ENCODE measurements around the gene DHRS13.

DHRS13 gene

DNA sequence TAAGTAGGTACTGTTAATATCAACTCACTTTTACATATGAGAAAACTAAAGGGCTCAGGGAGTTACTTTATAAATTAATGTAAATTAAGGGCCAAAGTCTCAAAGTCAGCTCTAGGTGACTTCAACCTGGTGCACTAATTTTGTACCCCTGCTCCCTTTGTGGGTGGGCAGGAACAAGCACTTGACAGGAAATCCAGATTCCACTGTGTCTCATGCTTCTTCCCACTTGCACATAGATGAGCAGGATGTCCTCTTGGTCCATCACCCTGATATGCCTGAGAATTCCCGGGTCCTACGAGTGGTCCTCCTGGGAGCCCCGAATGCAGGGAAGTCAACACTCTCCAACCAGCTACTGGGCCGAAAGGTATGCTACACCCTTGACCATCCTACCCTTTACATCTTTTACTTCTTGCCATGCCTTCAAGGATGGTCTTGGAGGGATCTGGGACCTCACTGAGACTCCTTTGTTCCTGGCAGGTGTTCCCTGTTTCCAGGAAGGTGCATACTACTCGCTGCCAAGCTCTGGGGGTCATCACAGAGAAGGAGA, 46.8 kb downstream of the DHRS13 start:
- DNase-seq, result no peak

DNA sequence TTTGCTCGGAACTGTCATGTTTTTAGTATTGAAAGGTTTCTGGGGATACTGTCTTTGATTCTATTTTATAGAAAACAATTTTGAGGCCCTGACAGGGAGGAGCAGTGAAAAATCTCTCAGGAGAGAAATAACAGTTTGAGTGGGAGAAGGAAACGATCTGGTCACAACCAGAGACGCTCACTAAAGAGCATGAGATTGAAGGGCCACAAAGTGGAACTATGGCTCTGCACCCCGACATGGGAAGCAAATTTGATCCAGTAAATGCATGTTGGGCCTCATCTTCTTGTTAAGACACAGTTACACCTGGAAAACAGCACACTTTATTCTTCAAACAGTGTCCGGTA, 47.6 kb downstream of the DHRS13 start:
- DNase-seq, result no peak

DNA sequence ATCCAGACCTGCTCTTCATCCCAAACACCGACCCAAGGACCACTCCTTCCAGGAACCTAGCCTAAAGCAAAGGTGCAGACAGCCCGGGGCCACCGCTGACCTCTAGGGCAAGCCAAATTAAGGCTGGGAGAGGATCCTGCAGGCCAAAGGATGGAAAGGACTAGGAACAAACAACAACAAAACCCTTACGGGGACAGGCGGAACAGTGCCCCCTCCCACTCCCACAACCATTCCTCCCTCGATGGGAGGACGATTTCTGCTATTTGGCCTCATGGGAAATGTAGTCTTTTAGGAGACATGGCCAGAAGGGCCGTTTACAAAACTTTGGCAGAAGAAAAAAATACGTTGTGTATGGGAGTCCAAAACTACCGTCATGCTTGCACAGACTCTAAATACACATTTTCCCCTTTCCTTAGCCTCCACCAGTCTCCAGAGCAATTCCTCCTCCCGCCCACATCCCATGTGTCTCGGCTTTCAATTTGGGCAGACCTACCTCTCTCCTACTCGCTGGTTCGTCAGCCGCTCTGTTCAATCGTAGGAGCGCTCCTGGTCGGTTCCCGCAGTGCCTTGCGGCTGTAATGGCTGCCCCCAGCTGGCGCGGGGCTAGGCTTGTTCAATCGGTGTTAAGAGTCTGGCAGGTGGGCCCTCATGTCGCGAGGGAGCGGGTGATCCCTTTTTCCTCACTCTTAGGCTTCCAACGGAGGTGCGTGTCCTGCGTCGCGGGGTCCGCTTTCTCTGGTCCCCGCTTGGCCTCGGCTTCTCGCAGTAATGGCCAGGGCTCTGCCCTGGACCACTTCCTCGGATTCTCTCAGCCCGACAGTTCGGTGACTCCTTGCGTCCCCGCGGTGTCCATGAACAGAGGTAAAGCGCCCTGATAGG, 48.2 kb downstream of the DHRS13 start, which contains the start of gene ERAL1:
Gene ERAL1 (plus strand): TSS at position 560 of the 879 bp plus-strand sequence. CDS start 19 bp downstream, at position 579.
- peak; percentile 95 for DNase-seq

DNA sequence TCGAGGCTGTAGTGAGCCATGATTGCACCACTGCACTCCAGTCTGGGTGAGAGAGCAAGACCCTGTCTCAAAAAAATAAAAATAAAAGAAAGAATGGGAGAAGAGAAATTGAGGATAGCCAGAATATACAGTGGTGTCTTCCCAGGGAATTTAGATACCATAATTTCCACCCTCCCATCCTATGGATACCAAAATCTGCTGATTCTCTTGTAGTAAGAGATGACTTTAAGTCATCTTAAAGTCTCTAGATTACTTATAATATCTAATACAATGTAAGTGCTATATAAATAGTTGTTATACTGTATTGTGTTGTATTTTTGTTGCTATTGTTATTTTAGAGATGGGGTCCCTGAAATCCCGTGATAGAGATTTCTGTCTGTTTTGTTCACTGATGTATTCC, 49.6 kb downstream of the DHRS13 start:
- no peak for DNase-seq

DNA sequence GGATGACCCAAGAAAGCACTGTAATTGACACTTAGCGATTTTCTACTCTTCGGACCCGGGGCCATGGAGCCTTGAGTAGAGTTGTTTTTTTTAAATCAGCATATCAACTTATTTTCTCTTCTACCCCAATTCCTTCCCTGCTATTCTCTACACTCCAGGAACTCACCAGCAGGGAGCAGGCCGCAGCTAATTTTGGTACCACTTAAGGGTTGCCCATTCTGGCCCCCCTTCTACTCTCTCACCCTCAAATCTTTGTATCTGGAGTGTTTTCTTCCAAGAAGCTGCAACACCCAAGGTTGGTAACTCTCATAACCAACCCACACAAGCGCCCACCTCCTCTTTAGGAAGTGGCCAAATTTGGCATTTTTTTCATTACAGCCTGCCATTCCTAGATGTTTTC, 53.6 kb downstream of the DHRS13 start:
- peak; percentile 84 for DNase-seq

DNA sequence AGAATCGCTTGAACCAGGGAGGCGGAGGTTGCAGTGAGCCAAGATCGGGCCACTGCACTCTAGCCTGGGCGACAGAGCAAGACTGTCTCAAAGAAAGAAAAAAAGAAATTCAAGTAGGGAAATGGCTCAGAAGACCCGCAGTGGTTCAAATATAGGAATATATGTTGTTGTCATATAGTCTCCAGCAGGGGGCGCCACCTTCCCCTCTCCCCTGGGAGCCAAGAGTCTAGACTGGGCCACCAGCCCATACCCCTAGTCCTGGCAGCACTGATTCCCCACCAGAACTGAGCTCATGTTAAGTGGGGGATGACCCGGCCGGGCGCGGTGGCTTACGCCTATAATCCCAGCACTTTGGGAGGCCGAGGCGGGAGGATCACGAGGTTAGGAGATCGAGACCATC, 54.2 kb downstream of the DHRS13 start:
- DNase-seq, result peak; percentile 79

All from hematopoietic multipotent progenitor cell treated with erythropoietin and hydrocortisone succinate and interleukin-3 and kit ligand, for 4 days (in vitro differentiated cells).